ENCODE measurements around the gene KAZN.

DNA sequence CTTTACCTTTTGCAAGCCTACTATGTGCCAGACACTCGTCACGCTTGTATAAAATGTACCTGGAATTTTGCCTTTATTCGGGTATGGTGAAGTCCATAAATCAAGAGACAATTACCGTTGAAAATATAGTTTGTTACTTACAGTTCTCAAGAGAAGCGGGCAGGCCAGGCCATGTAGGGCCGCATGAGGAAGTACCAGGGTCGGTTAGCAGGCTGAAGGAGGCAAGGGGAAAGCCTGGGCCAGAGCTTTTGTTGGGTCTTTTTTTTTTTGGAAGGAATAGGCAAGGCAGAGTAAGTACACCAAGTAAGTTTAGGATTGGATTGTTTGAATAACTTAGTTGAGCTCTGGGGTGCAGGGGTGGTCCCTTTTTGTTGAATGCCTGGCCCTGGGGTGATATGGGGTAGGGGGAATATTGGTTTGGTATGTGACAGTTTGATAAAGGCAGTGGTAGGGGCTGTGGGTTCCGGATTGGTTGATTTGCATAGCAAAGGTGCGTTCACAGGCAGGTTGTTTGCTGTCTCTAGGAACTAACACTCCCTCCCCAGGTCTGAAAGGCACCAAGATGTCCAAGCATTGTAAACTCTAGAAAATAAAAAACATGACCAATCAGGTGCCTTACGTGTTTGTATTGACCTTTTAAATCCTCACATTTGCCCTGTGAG lies 80.7 kb downstream of the KAZN start:
- no peak for TF ChIP-seq POLR2A (IDR thresholded peaks at IDR 0.05; ENCODE audit: low read length)
- TF ChIP-seq, protein P1, sequence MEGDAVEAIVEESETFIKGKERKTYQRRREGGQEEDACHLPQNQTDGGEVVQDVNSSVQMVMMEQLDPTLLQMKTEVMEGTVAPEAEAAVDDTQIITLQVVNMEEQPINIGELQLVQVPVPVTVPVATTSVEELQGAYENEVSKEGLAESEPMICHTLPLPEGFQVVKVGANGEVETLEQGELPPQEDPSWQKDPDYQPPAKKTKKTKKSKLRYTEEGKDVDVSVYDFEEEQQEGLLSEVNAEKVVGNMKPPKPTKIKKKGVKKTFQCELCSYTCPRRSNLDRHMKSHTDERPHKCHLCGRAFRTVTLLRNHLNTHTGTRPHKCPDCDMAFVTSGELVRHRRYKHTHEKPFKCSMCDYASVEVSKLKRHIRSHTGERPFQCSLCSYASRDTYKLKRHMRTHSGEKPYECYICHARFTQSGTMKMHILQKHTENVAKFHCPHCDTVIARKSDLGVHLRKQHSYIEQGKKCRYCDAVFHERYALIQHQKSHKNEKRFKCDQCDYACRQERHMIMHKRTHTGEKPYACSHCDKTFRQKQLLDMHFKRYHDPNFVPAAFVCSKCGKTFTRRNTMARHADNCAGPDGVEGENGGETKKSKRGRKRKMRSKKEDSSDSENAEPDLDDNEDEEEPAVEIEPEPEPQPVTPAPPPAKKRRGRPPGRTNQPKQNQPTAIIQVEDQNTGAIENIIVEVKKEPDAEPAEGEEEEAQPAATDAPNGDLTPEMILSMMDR (IDR thresholded peaks at IDR 0.05), result no peak
- no peak for TF ChIP-seq FOXS1 (CRISPR knock-in tag; IDR thresholded peaks at IDR 0.05)
- TF ChIP-seq TP53 (CRISPR knock-in tag; IDR thresholded peaks at IDR 0.05), result no peak
- no peak for TF ChIP-seq ZC3H11A (IDR thresholded peaks at IDR 0.05)
- no peak for TF ChIP-seq EP300 (IDR thresholded peaks at IDR 0.05)
- TF ChIP-seq, protein P2, sequence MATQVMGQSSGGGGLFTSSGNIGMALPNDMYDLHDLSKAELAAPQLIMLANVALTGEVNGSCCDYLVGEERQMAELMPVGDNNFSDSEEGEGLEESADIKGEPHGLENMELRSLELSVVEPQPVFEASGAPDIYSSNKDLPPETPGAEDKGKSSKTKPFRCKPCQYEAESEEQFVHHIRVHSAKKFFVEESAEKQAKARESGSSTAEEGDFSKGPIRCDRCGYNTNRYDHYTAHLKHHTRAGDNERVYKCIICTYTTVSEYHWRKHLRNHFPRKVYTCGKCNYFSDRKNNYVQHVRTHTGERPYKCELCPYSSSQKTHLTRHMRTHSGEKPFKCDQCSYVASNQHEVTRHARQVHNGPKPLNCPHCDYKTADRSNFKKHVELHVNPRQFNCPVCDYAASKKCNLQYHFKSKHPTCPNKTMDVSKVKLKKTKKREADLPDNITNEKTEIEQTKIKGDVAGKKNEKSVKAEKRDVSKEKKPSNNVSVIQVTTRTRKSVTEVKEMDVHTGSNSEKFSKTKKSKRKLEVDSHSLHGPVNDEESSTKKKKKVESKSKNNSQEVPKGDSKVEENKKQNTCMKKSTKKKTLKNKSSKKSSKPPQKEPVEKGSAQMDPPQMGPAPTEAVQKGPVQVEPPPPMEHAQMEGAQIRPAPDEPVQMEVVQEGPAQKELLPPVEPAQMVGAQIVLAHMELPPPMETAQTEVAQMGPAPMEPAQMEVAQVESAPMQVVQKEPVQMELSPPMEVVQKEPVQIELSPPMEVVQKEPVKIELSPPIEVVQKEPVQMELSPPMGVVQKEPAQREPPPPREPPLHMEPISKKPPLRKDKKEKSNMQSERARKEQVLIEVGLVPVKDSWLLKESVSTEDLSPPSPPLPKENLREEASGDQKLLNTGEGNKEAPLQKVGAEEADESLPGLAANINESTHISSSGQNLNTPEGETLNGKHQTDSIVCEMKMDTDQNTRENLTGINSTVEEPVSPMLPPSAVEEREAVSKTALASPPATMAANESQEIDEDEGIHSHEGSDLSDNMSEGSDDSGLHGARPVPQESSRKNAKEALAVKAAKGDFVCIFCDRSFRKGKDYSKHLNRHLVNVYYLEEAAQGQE (IDR thresholded peaks at IDR 0.05), result no peak

Measured in A549 (cell line).